ENCODE measurements around the gene RASD1.

Gene RASD1, protein sequence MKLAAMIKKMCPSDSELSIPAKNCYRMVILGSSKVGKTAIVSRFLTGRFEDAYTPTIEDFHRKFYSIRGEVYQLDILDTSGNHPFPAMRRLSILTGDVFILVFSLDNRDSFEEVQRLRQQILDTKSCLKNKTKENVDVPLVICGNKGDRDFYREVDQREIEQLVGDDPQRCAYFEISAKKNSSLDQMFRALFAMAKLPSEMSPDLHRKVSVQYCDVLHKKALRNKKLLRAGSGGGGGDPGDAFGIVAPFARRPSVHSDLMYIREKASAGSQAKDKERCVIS

DNA sequence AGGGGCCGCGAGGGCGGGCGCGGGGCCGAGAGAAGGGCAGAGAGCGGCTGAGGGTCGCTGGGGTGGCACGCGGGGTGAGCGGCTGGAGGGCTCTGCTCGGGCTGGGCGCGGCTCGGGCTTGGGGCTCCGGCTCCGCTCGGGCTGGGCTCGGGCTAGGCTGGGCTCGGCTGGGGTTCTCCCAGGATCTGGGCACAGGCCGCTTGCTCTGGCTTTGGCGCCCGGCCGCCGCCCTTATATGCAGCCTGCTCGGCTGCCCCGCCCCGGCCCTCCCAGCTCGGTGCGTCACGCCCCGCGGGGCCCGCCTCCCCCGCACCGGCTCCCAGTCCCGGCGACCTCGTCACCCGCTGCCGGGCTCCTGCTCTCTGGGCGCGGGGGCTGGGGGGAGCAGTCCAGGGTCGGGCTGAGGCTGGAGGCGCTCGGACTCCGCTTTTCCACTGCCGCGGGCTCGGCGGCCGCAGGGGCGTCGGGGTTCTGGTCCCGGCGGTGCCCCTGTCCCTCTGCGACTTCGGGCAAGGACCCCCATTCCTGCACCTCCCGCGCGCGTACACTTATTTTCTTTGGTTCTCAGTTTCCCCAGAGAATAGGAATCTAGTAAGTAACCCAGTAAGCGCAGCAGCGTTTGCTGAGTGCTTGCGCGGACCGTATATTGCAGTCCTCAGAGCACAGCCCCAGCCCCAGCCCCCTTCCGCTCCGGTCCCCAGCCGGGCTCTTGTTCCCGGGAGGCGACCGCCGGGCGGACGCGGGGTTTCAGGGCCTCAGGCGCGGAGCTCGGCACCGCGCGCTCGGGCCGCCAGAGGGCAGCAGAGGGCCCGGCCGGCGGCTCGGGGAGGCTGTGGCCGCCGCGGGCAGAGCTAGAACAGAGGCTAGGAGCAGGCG, at the start of gene RASD1:
Gene RASD1, minus strand, starts transcription at position 207 of the 876 bp plus-strand sequence. CDS start 214 bp downstream, outside the sequence.
- TF ChIP-seq, protein P1, sequence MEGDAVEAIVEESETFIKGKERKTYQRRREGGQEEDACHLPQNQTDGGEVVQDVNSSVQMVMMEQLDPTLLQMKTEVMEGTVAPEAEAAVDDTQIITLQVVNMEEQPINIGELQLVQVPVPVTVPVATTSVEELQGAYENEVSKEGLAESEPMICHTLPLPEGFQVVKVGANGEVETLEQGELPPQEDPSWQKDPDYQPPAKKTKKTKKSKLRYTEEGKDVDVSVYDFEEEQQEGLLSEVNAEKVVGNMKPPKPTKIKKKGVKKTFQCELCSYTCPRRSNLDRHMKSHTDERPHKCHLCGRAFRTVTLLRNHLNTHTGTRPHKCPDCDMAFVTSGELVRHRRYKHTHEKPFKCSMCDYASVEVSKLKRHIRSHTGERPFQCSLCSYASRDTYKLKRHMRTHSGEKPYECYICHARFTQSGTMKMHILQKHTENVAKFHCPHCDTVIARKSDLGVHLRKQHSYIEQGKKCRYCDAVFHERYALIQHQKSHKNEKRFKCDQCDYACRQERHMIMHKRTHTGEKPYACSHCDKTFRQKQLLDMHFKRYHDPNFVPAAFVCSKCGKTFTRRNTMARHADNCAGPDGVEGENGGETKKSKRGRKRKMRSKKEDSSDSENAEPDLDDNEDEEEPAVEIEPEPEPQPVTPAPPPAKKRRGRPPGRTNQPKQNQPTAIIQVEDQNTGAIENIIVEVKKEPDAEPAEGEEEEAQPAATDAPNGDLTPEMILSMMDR (conservative IDR thresholded peaks at IDR 0.05; ENCODE audit: low read depth, low read length), result peak; percentile 61
- DNase-seq (ENCODE audit: low read depth), result peak; percentile 29
- H3K4me3 ChIP-seq (ENCODE audit: low read length), result peak within 1 kb of the TSS; percentile 59

DNA sequence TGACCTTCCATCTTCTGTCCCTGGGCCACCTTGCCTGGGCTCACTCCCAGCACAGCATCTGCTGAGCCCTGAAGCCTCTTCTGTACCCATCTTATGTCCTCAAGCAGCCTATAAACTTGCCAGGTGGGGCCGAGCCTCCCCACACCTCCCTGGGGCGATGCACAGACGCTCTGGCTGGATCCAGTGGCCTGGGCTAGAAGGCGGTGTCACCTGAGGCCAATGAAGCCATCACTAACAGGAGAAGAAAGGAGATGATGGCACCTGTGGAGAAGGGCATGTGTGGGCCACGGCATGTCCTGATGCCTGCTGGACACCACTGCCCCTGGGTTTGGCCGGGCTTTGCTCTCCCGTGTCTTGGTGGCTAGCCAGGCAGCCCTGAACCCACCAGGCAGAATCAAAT, 49.8 kb upstream of the RASD1 start:
- TF ChIP-seq, protein P1 (conservative IDR thresholded peaks at IDR 0.05; ENCODE audit: low read depth, low read length), result no peak
- H3K4me3 ChIP-seq (ENCODE audit: low read length), result no peak overlapping the region
- DNase-seq (ENCODE audit: low read depth), result no peak

DNA sequence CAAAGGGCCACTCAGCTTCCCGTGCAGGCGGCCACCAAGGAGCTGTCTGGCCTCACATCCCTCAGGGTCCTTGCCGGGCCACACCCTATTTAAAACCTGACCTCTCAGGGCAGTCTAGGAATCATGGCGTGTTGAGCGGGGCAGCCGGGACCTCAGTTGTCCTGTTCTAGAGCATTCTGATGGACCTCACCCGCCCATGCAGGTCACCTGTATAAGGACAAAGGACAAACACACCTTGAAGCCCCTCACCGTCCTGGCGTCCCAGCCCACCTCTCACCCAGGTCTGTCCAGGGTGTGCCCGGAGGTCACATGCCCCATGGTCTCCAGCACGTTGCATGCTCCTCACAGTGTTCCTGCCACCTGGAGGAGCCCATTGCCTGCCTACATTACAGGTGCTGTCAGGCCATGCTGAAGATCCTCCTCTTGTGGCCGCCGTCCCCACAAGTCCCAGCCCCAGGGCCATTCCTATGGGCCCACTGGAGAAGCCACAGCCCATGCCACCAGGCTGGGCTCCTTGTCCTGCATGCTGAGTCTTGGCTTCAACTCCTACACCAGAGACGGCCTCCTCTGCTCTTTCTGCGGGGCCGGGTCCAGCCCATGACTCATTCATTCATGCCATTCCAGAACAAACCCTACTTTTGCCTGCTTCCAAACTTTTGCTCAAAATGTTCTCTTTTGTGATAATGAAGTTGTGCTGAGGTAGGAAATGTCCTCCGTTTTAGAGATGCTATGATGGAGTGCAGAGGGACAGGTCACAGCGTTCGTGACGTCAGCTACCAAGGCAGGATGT, 49.0 kb upstream of the RASD1 start:
- DNase-seq (ENCODE audit: low read depth), result no peak
- no peak overlapping the region for H3K4me3 ChIP-seq (ENCODE audit: low read length)

DNA sequence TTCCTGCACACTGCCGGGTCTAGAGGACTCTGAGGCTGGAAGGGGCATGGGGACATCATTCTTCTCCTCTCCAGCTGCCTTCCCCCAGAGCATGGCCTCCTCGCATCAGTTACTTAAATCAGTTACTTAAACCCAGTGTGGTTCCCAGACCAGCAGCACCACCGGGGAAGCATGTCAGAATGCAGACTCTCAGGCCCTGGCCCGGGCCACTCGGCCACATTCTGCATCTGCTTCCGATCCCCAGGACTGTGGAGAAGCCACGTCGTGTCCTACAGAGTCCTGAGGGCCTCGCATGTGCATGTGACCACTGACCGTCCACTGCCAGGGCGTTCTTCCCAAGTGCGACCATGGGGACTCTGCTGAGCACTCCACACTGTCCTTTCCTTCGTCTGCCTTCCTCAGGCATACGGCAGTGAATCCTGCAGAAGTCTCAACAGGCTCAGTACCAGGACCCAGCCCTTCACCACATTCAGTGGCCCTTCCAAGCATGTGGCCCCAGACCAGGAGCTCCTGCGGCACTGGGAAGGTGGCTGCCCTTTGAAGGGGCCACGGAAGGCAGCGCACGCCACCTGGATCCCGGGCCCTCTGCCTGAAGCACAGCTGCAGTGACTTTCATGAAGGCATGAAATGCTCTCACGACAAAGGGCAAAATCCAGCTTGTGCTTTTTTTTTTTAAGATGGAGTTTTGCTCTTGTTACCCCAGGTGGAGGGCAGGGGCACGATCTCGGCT, 46.9 kb upstream of the RASD1 start:
- no peak overlapping the region for H3K4me3 ChIP-seq (ENCODE audit: low read length)
- DNase-seq (ENCODE audit: low read depth), result no peak
- TF ChIP-seq, protein P1 (conservative IDR thresholded peaks at IDR 0.05; ENCODE audit: low read depth, low read length), result no peak

More for the DNA sequence above, 49.0 kb upstream of the RASD1 start:
- TF ChIP-seq, protein P1 (conservative IDR thresholded peaks at IDR 0.05; ENCODE audit: low read depth, low read length), result no peak

DNA sequence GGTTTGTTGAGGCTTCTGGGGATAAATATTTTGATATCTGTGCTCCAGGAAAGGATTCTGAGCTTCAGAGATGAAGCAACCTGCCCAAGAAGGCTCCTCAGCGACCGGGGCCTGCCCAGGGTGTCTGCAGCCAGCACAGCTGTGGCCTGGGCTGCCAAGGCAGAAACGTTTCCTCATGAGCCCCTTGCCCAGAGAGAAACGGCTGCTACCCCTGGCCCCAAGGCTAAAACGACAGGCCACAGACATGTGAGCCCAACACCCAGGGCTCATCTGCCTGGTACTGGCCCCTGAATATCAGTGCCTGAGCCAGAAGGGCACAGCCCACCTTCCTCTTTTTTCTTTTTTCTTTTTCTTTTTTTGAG, 45.4 kb upstream of the RASD1 start:
- DNase-seq (ENCODE audit: low read depth), result no peak
- TF ChIP-seq, protein P1 (conservative IDR thresholded peaks at IDR 0.05; ENCODE audit: low read depth, low read length), result no peak
- H3K4me3 ChIP-seq (ENCODE audit: low read length), result no peak overlapping the region

DNA sequence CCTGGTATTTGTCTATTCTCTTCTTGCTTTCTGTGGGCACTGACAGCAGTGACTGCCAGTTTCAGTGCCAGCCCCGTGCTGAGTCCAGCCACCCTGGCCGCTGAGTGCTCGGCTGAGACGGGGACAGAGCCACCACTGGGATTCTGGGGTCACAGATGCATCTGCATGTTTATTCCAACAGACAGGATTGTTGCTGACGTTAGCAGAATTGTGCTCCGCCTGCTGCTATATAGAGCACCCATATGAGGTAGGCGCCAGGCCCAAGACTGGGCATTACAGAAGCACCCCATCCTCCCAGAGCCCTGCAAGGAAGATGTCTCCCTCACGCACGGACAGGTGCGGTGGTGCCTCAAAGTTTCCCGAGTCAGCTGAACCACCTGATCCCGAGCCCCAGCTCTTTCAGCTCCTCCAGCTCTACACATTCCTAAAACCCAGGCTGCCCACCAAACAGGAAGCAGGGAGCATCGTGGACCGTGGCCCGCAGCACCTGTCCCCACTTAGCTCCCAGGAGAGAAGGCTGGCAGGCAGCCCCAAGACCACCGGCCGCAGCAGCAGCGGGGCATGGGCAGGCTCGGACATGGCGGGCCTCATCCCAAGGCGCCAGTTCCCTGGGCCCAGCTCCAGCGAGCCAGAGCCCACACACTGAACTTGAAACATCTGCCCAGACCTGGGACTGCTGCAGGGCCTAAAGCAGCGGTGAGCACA, 44.9 kb upstream of the RASD1 start:
- no peak for DNase-seq (ENCODE audit: low read depth)
- TF ChIP-seq, protein P1 (conservative IDR thresholded peaks at IDR 0.05; ENCODE audit: low read depth, low read length), result no peak
- H3K4me3 ChIP-seq (ENCODE audit: low read length), result no peak overlapping the region
